ENCODE data around the gene NCOA5.

DNA sequence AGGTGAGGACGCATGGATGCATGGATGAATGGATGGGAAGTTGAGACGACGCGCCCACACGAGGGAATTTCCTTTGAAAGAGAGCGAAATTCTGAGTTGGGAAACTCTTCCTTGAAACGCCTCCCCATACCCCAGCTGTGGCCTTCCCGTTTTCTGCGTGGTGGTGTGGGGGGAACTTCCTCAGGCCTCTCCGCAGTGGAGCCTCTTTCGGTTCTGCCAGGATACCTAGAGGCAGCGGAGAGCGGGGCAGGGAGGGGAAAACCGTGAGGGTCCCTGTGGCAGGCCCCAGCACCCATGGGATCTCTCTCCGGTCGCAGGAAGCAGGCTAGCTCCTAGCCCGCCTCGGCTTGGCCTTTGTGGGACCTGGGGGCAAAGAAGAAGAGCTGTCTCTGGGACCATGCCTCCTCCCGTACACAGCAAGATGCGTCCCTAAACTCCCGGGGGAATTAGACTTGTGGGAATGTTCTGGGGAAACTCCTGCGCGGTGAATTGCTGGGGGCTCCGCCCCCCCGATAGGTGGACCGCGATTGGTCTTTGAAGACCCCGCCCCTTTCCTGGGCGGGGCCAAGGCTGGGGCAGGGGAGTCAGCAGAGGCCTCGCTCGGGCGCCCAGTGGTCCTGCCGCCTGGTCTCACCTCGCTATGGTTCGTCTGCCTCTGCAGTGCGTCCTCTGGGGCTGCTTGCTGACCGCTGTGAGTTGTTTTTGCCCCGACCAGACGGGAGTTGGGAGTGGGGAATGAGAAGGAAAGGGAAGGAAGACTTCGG lies 28.1 kb upstream of the NCOA5 start, which contains the start of gene CD40:
- TF ChIP-seq, protein P1, sequence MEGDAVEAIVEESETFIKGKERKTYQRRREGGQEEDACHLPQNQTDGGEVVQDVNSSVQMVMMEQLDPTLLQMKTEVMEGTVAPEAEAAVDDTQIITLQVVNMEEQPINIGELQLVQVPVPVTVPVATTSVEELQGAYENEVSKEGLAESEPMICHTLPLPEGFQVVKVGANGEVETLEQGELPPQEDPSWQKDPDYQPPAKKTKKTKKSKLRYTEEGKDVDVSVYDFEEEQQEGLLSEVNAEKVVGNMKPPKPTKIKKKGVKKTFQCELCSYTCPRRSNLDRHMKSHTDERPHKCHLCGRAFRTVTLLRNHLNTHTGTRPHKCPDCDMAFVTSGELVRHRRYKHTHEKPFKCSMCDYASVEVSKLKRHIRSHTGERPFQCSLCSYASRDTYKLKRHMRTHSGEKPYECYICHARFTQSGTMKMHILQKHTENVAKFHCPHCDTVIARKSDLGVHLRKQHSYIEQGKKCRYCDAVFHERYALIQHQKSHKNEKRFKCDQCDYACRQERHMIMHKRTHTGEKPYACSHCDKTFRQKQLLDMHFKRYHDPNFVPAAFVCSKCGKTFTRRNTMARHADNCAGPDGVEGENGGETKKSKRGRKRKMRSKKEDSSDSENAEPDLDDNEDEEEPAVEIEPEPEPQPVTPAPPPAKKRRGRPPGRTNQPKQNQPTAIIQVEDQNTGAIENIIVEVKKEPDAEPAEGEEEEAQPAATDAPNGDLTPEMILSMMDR (conservative IDR thresholded peaks at IDR 0.05) = no peak
- TF ChIP-seq ZFX (IDR thresholded peaks at IDR 0.05) = no peak
